RWPE2 (cell line): ENCODE data around the gene CEMP1.
A peak's percentile ranks its signal among the peaks of the same experiment; 100 is the strongest.
"Not testable (repeated sequence)": the region's sequence is repeated elsewhere in the genome, so short reads cannot be mapped to it uniquely, and the experiment has no call there.

Experiments
- ATAC-seq: fragments of 200-7000 bp; cut with Tn5 transposase; 3 replicates; pipeline ENCODE4 v1.9.1; 2021; ENCODE audit warnings: low read depth
- DNase-seq: peaks from one replicate; pipeline ENCODE4 v3.0.0-alpha.2; 2020; ENCODE audit warnings: low spot score
- H3K27ac ChIP-seq: fragments of 450-650 bp; 2 replicates; pipeline ENCODE4 v1.5.1; 2017; ENCODE audit warnings: mild to moderate bottlenecking; ENCODE audit not compliant: poor library complexity, severe bottlenecking
- H3K27me3 ChIP-seq: fragments of 250-450 bp; sonication (Bioruptor Pico); 2 replicates; pipeline ENCODE4 v1.5.1; 2021; ENCODE audit warnings: mild to moderate bottlenecking, moderate library complexity; ENCODE audit not compliant: insufficient read depth, poor library complexity, severe bottlenecking
- H3K36me3 ChIP-seq: fragments of 250-450 bp; sonication (Bioruptor Pico); 2 replicates; pipeline ENCODE4 v1.5.1; 2020; ENCODE audit warnings: low read depth, mild to moderate bottlenecking, moderate library complexity
- H3K4me1 ChIP-seq: fragments of 250-450 bp; sonication (Bioruptor Pico); 2 replicates; pipeline ENCODE4 v1.5.1; 2021; ENCODE audit warnings: mild to moderate bottlenecking, moderate library complexity; ENCODE audit not compliant: insufficient read depth, poor library complexity, severe bottlenecking
- H3K4me3 ChIP-seq: fragments of 250-450 bp; sonication (Bioruptor Pico); 2 replicates; pipeline ENCODE4 v1.5.1; 2021; ENCODE audit warnings: mild to moderate bottlenecking, moderate library complexity; ENCODE audit not compliant: severe bottlenecking
- H3K9me3 ChIP-seq: fragments of 250-450 bp; sonication (Bioruptor Pico); 2 replicates; pipeline ENCODE4 v1.5.1; 2021; ENCODE audit warnings: mild to moderate bottlenecking, moderate library complexity; ENCODE audit not compliant: severe bottlenecking
- TF ChIP-seq, protein P1 (sequence below): fragments of 450-650 bp; IDR thresholded peaks from one replicate; pipeline ENCODE4 v1.5.1; 2017; ENCODE audit warnings: mild to moderate bottlenecking, moderate library complexity; ENCODE audit not compliant: poor library complexity, severe bottlenecking

CEMP1 gene

DNA sequence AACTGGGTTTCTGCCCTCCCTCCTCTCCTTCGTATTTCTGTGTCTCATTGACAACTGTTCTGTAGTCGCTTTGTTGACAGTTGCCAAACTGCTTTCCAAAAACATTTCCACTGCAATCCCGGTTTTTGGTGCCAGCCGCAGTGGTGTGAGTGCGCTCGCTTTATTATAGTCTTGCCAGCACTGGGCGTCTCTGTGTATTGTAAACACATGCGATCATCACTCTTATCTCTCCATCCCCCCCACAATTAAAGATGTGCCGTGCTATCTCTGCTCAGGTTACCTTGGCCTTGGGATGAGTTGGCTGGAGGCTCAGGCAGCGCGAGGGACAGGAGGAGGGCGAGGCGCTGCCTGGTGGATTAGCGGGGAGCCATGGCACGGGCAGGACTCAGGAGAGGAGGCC, 25.9 kb upstream of the CEMP1 start:
- H3K27ac ChIP-seq, H3K9me3 ChIP-seq, H3K4me1 ChIP-seq, H3K36me3 ChIP-seq, DNase-seq, H3K4me3 ChIP-seq, H3K27me3 ChIP-seq, ATAC-seq: not testable (repeated sequence)

DNA sequence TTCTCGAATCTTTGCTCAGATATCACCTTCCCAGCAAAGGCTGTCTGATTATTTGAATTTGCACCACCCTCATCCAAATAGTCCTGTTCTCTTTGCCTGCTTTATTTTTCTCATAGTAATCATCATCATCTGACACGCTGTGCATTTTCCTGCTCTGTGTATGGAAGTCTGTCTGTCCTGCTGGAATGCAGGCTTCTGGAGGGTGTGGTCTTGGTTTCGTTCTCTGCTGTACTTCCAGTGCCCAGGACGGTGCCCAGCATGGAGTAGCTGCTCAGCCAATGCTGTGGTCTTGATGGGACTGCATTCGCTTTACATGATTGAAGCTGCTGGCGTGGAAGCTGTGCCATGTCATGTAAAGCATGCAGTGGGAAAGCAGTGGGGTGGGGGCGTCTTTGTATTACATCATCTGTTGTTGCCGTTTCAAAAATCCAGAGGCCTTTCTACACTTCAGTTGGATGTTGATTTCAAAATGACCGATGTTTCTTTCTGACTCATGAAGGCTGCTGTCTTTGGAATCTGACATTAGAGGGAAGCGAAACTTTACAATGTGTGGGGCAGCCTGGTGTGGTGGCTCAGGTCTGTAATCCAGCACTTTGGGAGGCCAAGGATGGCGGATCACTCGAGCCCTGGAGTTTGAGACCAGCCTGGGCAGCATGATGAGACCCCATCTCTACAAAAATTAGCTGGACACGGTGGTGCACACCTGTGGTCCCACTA, 23.7 kb upstream of the CEMP1 start:
- H3K4me1 ChIP-seq, ATAC-seq, DNase-seq, H3K4me3 ChIP-seq, H3K9me3 ChIP-seq, H3K27me3 ChIP-seq, H3K36me3 ChIP-seq, H3K27ac ChIP-seq: not testable (repeated sequence)

DNA sequence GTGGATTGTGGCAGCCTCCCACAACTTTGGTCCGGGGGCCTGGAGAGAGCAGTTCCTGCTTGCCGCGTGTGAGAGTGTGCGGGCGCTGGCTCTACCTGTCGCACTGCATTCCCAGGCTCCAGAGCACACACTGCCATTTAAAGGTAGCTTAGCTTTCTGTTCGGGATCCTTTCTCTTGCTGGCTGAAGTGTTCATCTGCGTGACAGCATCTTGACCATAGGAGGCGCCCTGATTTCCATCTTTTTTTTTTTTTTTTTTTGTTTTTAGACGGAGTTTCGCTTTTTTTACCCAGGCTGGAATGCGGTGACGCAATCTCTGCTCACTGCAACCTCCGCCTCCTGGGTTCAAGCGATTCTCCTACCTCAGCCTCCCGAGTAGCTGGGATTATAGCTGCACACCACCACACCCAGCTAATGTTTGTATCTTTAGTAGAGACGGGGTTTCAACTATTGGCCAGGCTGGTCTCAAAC, 20.2 kb upstream of the CEMP1 start:
- not testable (repeated sequence) for ATAC-seq, DNase-seq, H3K36me3 ChIP-seq

DNA sequence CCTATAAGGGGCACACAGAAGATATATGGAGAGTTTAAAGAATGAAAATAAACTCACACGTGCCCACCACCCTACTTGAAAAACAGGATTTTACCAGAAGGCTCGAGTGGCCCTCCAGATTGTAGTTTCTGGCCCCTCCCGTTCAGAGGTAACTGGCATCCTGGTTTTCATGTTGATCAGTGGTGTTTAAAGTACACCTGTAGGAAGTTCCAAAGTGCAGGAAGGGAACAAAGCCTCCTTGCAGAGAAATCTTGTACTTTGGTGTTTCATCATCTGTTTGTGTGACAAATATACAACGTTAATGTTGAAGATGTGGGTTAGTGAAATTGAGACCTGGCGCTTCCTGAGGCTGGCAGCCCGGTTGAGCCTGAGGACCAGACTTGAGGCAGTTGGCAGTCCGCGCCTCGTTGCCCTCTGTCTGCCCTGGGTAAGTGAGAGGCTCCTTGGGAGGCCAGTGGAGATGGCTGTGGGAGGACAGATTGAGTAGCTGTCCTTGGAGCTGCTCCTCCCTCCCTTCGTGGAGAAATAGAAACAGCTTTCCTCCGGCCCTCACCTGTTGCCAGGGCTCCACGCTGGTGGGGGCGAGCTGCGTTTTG, 19.2 kb upstream of the CEMP1 start:
- not testable (repeated sequence) for H3K36me3 ChIP-seq, H3K4me3 ChIP-seq, H3K4me1 ChIP-seq, H3K9me3 ChIP-seq, ATAC-seq, H3K27ac ChIP-seq, DNase-seq, H3K27me3 ChIP-seq

More for the DNA sequence above, 20.2 kb upstream of the CEMP1 start:
- not testable (repeated sequence) for H3K9me3 ChIP-seq, H3K4me1 ChIP-seq, H3K4me3 ChIP-seq, H3K27ac ChIP-seq, H3K27me3 ChIP-seq
- TF ChIP-seq, protein P1, sequence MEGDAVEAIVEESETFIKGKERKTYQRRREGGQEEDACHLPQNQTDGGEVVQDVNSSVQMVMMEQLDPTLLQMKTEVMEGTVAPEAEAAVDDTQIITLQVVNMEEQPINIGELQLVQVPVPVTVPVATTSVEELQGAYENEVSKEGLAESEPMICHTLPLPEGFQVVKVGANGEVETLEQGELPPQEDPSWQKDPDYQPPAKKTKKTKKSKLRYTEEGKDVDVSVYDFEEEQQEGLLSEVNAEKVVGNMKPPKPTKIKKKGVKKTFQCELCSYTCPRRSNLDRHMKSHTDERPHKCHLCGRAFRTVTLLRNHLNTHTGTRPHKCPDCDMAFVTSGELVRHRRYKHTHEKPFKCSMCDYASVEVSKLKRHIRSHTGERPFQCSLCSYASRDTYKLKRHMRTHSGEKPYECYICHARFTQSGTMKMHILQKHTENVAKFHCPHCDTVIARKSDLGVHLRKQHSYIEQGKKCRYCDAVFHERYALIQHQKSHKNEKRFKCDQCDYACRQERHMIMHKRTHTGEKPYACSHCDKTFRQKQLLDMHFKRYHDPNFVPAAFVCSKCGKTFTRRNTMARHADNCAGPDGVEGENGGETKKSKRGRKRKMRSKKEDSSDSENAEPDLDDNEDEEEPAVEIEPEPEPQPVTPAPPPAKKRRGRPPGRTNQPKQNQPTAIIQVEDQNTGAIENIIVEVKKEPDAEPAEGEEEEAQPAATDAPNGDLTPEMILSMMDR = peak; percentile 10

DNA sequence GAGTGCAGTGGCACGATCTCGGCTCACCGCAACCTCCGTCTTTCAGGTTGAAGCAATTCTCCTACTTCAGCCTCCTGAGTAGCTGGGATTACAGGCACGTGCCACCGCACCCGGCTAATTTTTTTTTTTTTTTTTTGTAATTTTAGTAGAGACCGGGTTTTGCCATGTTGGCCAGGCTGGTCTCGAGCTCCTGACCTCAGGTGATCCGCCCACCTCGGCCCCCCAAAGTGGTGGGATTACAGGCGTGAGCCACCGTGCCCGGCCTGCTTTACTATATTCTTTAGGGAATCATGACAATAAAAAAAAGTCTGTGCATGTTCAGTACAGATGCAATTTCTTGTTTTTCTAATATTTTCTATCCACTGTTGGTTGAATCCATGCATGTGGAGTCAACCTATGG, 12.6 kb upstream of the CEMP1 start:
- DNase-seq, H3K27ac ChIP-seq, H3K27me3 ChIP-seq, H3K36me3 ChIP-seq, ATAC-seq, H3K9me3 ChIP-seq, H3K4me1 ChIP-seq, H3K4me3 ChIP-seq: not testable (repeated sequence)

DNA sequence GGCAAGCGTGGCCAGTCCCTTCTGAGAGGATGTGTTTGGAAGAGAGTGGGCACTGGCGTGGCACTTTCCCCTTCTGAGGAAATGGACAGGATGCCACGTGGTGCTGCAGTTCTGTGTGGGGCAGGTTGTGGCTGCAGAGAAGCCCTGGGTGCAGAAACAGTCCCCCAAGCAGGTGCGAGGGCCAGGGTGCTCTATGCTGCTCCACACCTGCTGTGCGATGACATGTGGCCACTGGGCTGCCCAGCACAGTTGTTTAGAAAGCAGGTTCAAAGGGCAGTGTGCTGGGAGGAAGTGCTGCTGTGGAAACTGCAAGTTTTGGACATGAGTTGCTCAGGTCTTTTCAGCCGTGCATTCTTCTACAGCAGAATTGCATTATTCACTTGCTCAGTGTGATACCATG, 10.2 kb upstream of the CEMP1 start:
- DNase-seq, H3K4me1 ChIP-seq, H3K27me3 ChIP-seq, ATAC-seq, H3K4me3 ChIP-seq, H3K27ac ChIP-seq, H3K36me3 ChIP-seq, H3K9me3 ChIP-seq: not testable (repeated sequence)

DNA sequence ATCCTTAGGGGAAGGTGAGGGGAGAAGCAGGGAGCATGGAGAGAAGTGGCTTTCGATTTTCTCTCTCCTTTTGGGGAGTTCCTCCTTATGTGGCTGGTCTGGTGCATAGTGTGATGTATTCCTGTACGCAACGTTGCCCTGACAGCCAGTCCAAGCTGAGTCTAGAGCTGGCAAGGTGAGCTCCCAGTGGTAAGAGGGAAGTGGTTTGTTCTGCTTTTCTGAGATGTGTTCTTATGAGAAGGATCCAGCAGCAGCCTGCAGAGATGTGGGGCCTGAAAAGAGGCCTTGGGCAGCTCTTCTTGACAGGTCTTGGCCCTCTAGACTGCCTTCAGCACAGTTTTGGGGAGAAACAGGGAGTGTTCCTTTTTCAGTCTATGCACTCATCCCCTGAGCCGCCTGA, 9.7 kb upstream of the CEMP1 start:
- not testable (repeated sequence) for H3K27me3 ChIP-seq, H3K9me3 ChIP-seq, H3K4me3 ChIP-seq, ATAC-seq, H3K27ac ChIP-seq, DNase-seq, H3K36me3 ChIP-seq, H3K4me1 ChIP-seq
